ENCODE results near the gene PEX10.

PEX10 gene

GRCh38 chr1:2452201-2452931 lies 40.0 kb upstream of the PEX10 start:
- TF ChIP-seq CTCF (IDR thresholded peaks at IDR 0.05; ENCODE audit: borderline replicate concordance, extremely low read depth, low read length, poor library complexity, severe bottlenecking): no peak

GRCh38 chr1:2451741-2452140 lies 39.4 kb upstream of the PEX10 start:
- Histone ChIP-seq H4K20me1 (ENCODE audit: insufficient read depth, low read length) (peaks cover 2% of the 10 kb centered on the region; the same call in 1 of the 2 replicates), H3K27me3 (ENCODE audit: insufficient read depth, low read length, poor library complexity) (no peaks in the 10 kb centered on the region), H2AFZ (ENCODE audit: low read depth, low read length) (no peak overlapping the region), H3K27ac (ENCODE audit: low read length) (no peak overlapping the region), H3K9me3 (ENCODE audit: insufficient read depth, low read length, severe bottlenecking) (no peaks in the 10 kb centered on the region), H3K4me1 (ENCODE audit: insufficient read depth, low read length) (no peaks in the 10 kb centered on the region), H3K9ac (ENCODE audit: low read depth, low read length) (no peak overlapping the region), H3K4me2 (ENCODE audit: insufficient read depth, low read length) (no peak overlapping the region), H3K4me3 (ENCODE audit: low read depth in 1 of 2, low read length in 2 of 2) (no peak overlapping the region), H3K79me2 (ENCODE audit: insufficient read depth, low read length) (no peaks in the 10 kb centered on the region), H3K36me3 (ENCODE audit: insufficient read depth, low read length) (no peaks in the 10 kb centered on the region)
- DNase-seq: no peak
- no peak for ATAC-seq (ENCODE audit: insufficient read depth, low read depth)
- no peak for TF ChIP-seq EZH2 (IDR thresholded peaks at IDR 0.05; ENCODE audit: borderline replicate concordance, low read depth, low read length, severe bottlenecking)
- TF ChIP-seq CTCF (IDR thresholded peaks at IDR 0.05; ENCODE audit: borderline replicate concordance, extremely low read depth, low read length, poor library complexity, severe bottlenecking): no peak

More at GRCh38 chr1:2452201-2452931, 40.0 kb upstream of the PEX10 start:
- no peak overlapping the region for H3K9ac ChIP-seq (ENCODE audit: low read depth, low read length)
- H4K20me1 ChIP-seq (ENCODE audit: insufficient read depth, low read length): no peaks in the 10 kb centered on the region; the same call in 1 of the 2 replicates
- no peak overlapping the region for H3K4me3 ChIP-seq (ENCODE audit: low read depth in 1 of 2, low read length in 2 of 2)
- H3K36me3 ChIP-seq (ENCODE audit: insufficient read depth, low read length): no peaks in the 10 kb centered on the region
- H3K27me3 ChIP-seq (ENCODE audit: insufficient read depth, low read length, poor library complexity): no peaks in the 10 kb centered on the region
- no peaks in the 10 kb centered on the region for H3K79me2 ChIP-seq (ENCODE audit: insufficient read depth, low read length)
- H3K9me3 ChIP-seq (ENCODE audit: insufficient read depth, low read length, severe bottlenecking): no peaks in the 10 kb centered on the region
- H3K27ac ChIP-seq (ENCODE audit: low read length): no peak overlapping the region
- H3K4me2 ChIP-seq (ENCODE audit: insufficient read depth, low read length): no peak overlapping the region
- no peaks in the 10 kb centered on the region for H3K4me1 ChIP-seq (ENCODE audit: insufficient read depth, low read length)
- DNase-seq (no peak), ATAC-seq (ENCODE audit: insufficient read depth, low read depth) (no peak)
- H2AFZ ChIP-seq (ENCODE audit: low read depth, low read length): no peak overlapping the region

GRCh38 chr1:2449636-2450454 lies 37.5 kb upstream of the PEX10 start:
- H3K27ac ChIP-seq (ENCODE audit: low read length): no peak overlapping the region
- ATAC-seq (ENCODE audit: insufficient read depth, low read depth): no peak
- no peaks in the 10 kb centered on the region for H3K79me2 ChIP-seq (ENCODE audit: insufficient read depth, low read length)
- no peaks in the 10 kb centered on the region for H3K27me3 ChIP-seq (ENCODE audit: insufficient read depth, low read length, poor library complexity)
- TF ChIP-seq CTCF (IDR thresholded peaks at IDR 0.05; ENCODE audit: borderline replicate concordance, extremely low read depth, low read length, poor library complexity, severe bottlenecking): no peak
- no peak for TF ChIP-seq EZH2 (IDR thresholded peaks at IDR 0.05; ENCODE audit: borderline replicate concordance, low read depth, low read length, severe bottlenecking)
- no peaks in the 10 kb centered on the region for H3K4me1 ChIP-seq (ENCODE audit: insufficient read depth, low read length)
- no peak overlapping the region for H3K4me3 ChIP-seq (ENCODE audit: low read depth in 1 of 2, low read length in 2 of 2)
- peaks cover 3% of the 10 kb centered on the region; the same call in 1 of the 2 replicates for H4K20me1 ChIP-seq (ENCODE audit: insufficient read depth, low read length)
- no peaks in the 10 kb centered on the region for H3K36me3 ChIP-seq (ENCODE audit: insufficient read depth, low read length)
- no peak overlapping the region for H2AFZ ChIP-seq (ENCODE audit: low read depth, low read length)
- H3K4me2 ChIP-seq (ENCODE audit: insufficient read depth, low read length): no peak overlapping the region
- no peak for DNase-seq
- no peak overlapping the region for H3K9ac ChIP-seq (ENCODE audit: low read depth, low read length)
- H3K9me3 ChIP-seq (ENCODE audit: insufficient read depth, low read length, severe bottlenecking): no peaks in the 10 kb centered on the region

Data from DND-41 (cell line).